ENCODE results near the gene CCDC181. TPM values are rescaled to one million over a fixed set of nuclear protein-coding genes. Genes with fewer than 3 reads are reported as not detected.
"Not testable (repeated sequence)": the region's sequence is repeated elsewhere in the genome, so short reads cannot be mapped to it uniquely, and the experiment has no call there.

CCDC181 gene
- total RNA-seq, 4 donors from 2014 or later: 2.5 TPM; not detected in 3

GRCh38 chr1:169443923-169444322 is 16.6 kb upstream of the CCDC181 start:
- no peak for DNase-seq
- Histone ChIP-seq H3K27me3 (no peaks in the 10 kb centered on the region), H3K27ac (no peak overlapping the region), H3K9me3 (no peaks in the 10 kb centered on the region), H3K4me1 (no peaks in the 10 kb centered on the region), H3K4me3 (no peak overlapping the region), H3K36me3 (no peaks in the 10 kb centered on the region)
- TF ChIP-seq POLR2A (IDR thresholded peaks at IDR 0.05) (no peak), CTCF (IDR thresholded peaks at IDR 0.05) (no peak)

GRCh38 chr1:169426174-169426705 is 1.0 kb downstream of the CCDC181 start:
- Histone ChIP-seq H3K27me3 (no peaks in the 10 kb centered on the region), H3K4me3 (no peak overlapping the region)
- TF ChIP-seq CTCF (IDR thresholded peaks at IDR 0.05) (no peak), POLR2A (IDR thresholded peaks at IDR 0.05) (no peak)

GRCh38 chr1:169421309-169421708 is 6.0 kb downstream of the CCDC181 start:
- no peaks in the 10 kb centered on the region for H3K36me3 ChIP-seq
- no peaks in the 10 kb centered on the region for H3K27me3 ChIP-seq
- no peaks in the 10 kb centered on the region for H3K9me3 ChIP-seq
- TF ChIP-seq CTCF (IDR thresholded peaks at IDR 0.05) (no peak), POLR2A (IDR thresholded peaks at IDR 0.05) (no peak)
- DNase-seq: no peak
- no peak overlapping the region for H3K27ac ChIP-seq
- no peak overlapping the region for H3K4me3 ChIP-seq
- no peaks in the 10 kb centered on the region for H3K4me1 ChIP-seq

More at GRCh38 chr1:169426174-169426705, 1.0 kb downstream of the CCDC181 start:
- Histone ChIP-seq H3K27ac (no peak overlapping the region), H3K9me3 (no peaks in the 10 kb centered on the region), H3K4me1 (no peaks in the 10 kb centered on the region), H3K36me3 (no peaks in the 10 kb centered on the region)
- DNase-seq: no peak

- Histone ChIP-seq H3K27ac (no peak overlapping the region), H3K4me3 (no peak overlapping the region), H3K4me1 (no peaks in the 10 kb centered on the region), H3K9me3 (no peaks in the 10 kb centered on the region), H3K36me3 (no peaks in the 10 kb centered on the region), H3K27me3 (no peaks in the 10 kb centered on the region)
- DNase-seq: no peak
- TF ChIP-seq CTCF (IDR thresholded peaks at IDR 0.05) (no peak), POLR2A (IDR thresholded peaks at IDR 0.05) (no peak)
Observed at GRCh38 chr1:169414952-169415351, 12.3 kb downstream of the CCDC181 start.

GRCh38 chr1:169408340-169408739 is 18.9 kb downstream of the CCDC181 start:
- DNase-seq, H3K27me3 ChIP-seq, H3K4me3 ChIP-seq, H3K27ac ChIP-seq, H3K4me1 ChIP-seq, H3K36me3 ChIP-seq: not testable (repeated sequence)
- peaks cover 0 to 12% (median 2%) of the 10 kb centered on the region in 4 donors for H3K9me3 ChIP-seq

- not testable (repeated sequence) for H3K27me3 ChIP-seq, H3K36me3 ChIP-seq, H3K27ac ChIP-seq, H3K4me3 ChIP-seq, DNase-seq, H3K4me1 ChIP-seq
- H3K9me3 ChIP-seq: peaks cover 0 to 17% (median 2%) of the 10 kb centered on the region in 4 donors
Observed at GRCh38 chr1:169402578-169402977, 24.7 kb downstream of the CCDC181 start.

GRCh38 chr1:169395955-169396354 is 31.3 kb downstream of the CCDC181 start:
- no peak for DNase-seq
- TF ChIP-seq CTCF (IDR thresholded peaks at IDR 0.05) (no peak), POLR2A (IDR thresholded peaks at IDR 0.05) (no peak)
- H3K9me3 ChIP-seq: no peaks in the 10 kb centered on the region
- no peak overlapping the region for H3K4me3 ChIP-seq
- H3K27ac ChIP-seq: no peak overlapping the region
- H3K27me3 ChIP-seq: no peaks in the 10 kb centered on the region
- H3K4me1 ChIP-seq: no peaks in the 10 kb centered on the region
- peaks cover 0 to 30% (median 0%) of the 10 kb centered on the region in 3 donors for H3K36me3 ChIP-seq

Measured in Peyer's patch (tissue), 4 donors.